Spleen (tissue), 11 donors: Measurements from ENCODE around the gene ATP4A. TPM values are rescaled to one million over a fixed set of nuclear protein-coding genes. Genes with fewer than 3 reads are reported as not detected.

Source experiments
- DNase-seq: peaks from one replicate; pipeline ENCODE4 v3.0.0-alpha.2; 2020
- H3K27ac ChIP-seq, 8 donors: fragments of 200-600 bp; sonication (generic) in 7 of 8; 1 replicate in 4 of 8; 2 replicates in 4 of 8; pipeline versions ENCODE4 v1.5.0 to v1.8.0; 2016 to 2021; ENCODE audit warnings: inconsistent platforms in 4 of 8, mild to moderate bottlenecking in 4 of 8, moderate library complexity in 1 of 8
- H3K27me3 ChIP-seq, 7 donors: fragments of 200-600 bp; sonication (generic) in 6 of 7; replicated peaks in 1 of 7; 1 replicate in 4 of 7; 2 replicates in 3 of 7; pipeline versions ENCODE4 v1.5.0 to v1.8.0; 2016 to 2021; ENCODE audit warnings: inconsistent platforms in 3 of 7, mild to moderate bottlenecking in 1 of 7
- H3K36me3 ChIP-seq, 6 donors: fragments of 200-600 bp; sonication (generic) in 5 of 6; 1 replicate in 4 of 6; 2 replicates in 2 of 6; pipeline versions ENCODE4 v1.5.0 to v1.8.0; 2016 to 2021; ENCODE audit warnings: inconsistent platforms in 2 of 6
- H3K4me1 ChIP-seq, 6 donors: fragments of 200-600 bp; sonication (generic) in 5 of 6; 1 replicate in 3 of 6; 2 replicates in 3 of 6; pipeline versions ENCODE4 v1.5.0 to v1.8.0; 2016 to 2021; ENCODE audit warnings: inconsistent platforms in 3 of 6
- H3K4me3 ChIP-seq, 8 donors: fragments of 200-600 bp; sonication (generic) in 7 of 8; 1 replicate in 4 of 8; 2 replicates in 4 of 8; pipeline versions ENCODE4 v1.5.0 to v1.8.0; 2016 to 2021; ENCODE audit warnings: inconsistent platforms in 4 of 8, mild to moderate bottlenecking in 4 of 8, moderate library complexity in 2 of 8
- H3K9me3 ChIP-seq, 8 donors: fragments of 200-600 bp; sonication (generic) in 7 of 8; 1 replicate in 4 of 8; 2 replicates in 4 of 8; pipeline versions ENCODE4 v1.5.0 to v1.8.0; 2016 to 2021; ENCODE audit warnings: inconsistent platforms in 4 of 8
- POLR2A ChIP-seq, 3 donors: fragments of 450-650 bp; IDR thresholded peaks; one replicate each; pipeline ENCODE4 v1.5.1; 2017; ENCODE audit warnings: antibody characterized with exemption in 3 of 3, mild to moderate bottlenecking in 1 of 3
- POLR2AphosphoS5 ChIP-seq, 3 donors: sonication (generic); formaldehyde crosslinking; IDR thresholded peaks; one replicate each; pipeline ENCODE4 v1.5.1; 2017; ENCODE audit warnings: antibody characterized with exemption in 3 of 3
- WGBS, 5 donors: extraction: QIAGEN DNeasy Blood & Tissue Kit in 3 of 5; methylation state at CpG; one replicate each; pipeline versions ENCODE4 v1.1.5 to v1.1.7; 2013 to 2018; 5-methylcytosine and 5-hydroxymethylcytosine counted together
- intact Hi-C: fragments of 100-400 bp; cut with DNase I; formaldehyde crosslinking; loops from one replicate; pipeline ENCODE4 v1.15.0; 2023; ENCODE audit warnings: low total_unique reads
- polyA plus RNA-seq, 3 donors: library from polyadenylated mRNA; stranded (reverse); fragments of 200-250 nt; gene quantifications; one replicate each; pipeline ENCODE4 v1.2.1, GENCODE V29; 2013
- total RNA-seq, 7 donors: library from RNA; depleted of rRNA in 3 of 7; stranded (reverse); fragments of >200 nt in 3 of 7; fragmentation: NEBNext Ultra II Directional in 4 of 7; extraction: Animal tissue kit (Norgen Biotek cat#: 25700) in 4 of 7; gene quantifications; one replicate each; pipeline versions ENCODE4 v1.1.0 to v1.2.1, GENCODE V29; 2016 to 2021
- TF ChIP-seq, protein P1 (sequence below), 11 experiments: fragments of 200-600 bp in 7 of 11; fragments of 450-650 bp in 4 of 11; sonication (generic) in 4 of 11; IDR thresholded peaks in 8 of 11; conservative IDR thresholded peaks in 3 of 11; 1 replicate in 7 of 11; 2 replicates in 4 of 11; pipeline versions ENCODE4 v1.4.0 to v1.8.0; 2016 to 2021; ENCODE audit warnings: antibody characterized with exemption in 11 of 11, inconsistent platforms in 4 of 11, mild to moderate bottlenecking in 1 of 11
- donor health status: healthy with polysubstance abuse.
- donor health status: DM: no; HTN: no; CAD: no; lungs with moderate emphysema.
- donor health status: DM: no; HTN: no; CAD: no.
- donor health status: Bipolar disorder and iron deficiency.
- donor health status: healthy.
- donor health status: DM: no; HTN: no; CAD: no.
- donor health status: DM: yes; HTN: yes; CAD: no.

Gene ATP4A
- total and polyA plus RNA-seq, 10 donors, result not detected

DNA sequence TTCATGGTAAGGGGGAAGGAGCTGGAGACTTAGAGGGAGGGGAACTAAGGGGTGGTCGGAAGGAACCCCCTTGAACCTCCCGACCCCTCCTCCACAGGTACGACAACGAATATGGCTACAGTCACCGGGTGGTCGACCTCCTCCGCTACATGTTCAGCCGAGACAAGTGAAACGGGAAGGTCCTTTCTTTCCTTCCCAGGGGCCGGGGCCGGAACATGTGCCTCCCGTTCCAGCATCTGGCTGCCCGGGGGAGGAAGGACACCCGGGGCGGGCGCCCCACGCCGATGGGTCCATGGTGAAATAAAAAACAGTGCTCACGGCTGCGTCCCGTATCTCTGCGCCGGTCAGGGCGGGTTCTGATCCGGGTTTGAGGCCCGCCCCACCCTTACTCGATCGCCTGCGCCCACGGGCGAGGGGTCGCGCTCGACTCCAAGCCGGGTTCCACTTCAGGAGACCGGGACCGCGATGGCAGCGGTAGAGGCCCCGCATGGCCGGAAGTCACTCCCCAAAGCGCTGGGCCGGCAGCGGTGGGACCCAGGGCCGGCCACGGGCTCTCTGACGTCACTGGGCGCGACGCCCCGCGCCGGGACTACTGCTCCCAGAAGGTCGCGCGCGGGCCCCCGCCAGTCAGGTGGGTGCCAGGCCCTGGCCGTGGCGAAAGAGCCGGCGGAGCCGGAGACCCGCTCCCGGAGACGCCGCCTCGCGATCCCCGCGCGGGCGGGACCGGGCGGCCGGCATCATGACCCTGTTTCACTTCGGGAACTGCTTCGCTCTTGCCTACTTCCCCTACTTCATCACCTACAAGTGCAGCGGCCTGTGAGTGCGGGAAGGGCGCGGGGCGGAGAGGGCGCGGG lies 18.2 kb downstream of the ATP4A start, which contains the start of gene TMEM147:
TSS of gene TMEM147 (plus strand) at position 626 of the 854 bp plus-strand sequence. CDS start at position 740, 114 bp downstream.
- Histone ChIP-seq H3K27me3 (no peaks in the 10 kb centered on the region), H3K36me3 (peaks cover 0 to 36% (median 0%) of the 10 kb centered on the region in 6 donors), H3K9me3 (no peaks in the 10 kb centered on the region), H3K27ac (peak within 1 kb of the TSS; percentile 71 to 91 (median 87)), H3K4me1 (peaks cover 17 to 52% (median 30%) of the 10 kb centered on the region in 6 donors), H3K4me3 (peak within 1 kb of the TSS; percentile 64 to 93 (median 76))
- WGBS, 5 donors, result 0 to 1% (median 1%) methylated on average over 50 to 85 of the region's 85 CpGs
- intact Hi-C loops, result no loop called here
- peak; percentile 97 for DNase-seq
- peak; percentile 87 to 91 (median 90) for TF ChIP-seq POLR2AphosphoS5 (IDR thresholded peaks at IDR 0.05)
- TF ChIP-seq, protein P1, sequence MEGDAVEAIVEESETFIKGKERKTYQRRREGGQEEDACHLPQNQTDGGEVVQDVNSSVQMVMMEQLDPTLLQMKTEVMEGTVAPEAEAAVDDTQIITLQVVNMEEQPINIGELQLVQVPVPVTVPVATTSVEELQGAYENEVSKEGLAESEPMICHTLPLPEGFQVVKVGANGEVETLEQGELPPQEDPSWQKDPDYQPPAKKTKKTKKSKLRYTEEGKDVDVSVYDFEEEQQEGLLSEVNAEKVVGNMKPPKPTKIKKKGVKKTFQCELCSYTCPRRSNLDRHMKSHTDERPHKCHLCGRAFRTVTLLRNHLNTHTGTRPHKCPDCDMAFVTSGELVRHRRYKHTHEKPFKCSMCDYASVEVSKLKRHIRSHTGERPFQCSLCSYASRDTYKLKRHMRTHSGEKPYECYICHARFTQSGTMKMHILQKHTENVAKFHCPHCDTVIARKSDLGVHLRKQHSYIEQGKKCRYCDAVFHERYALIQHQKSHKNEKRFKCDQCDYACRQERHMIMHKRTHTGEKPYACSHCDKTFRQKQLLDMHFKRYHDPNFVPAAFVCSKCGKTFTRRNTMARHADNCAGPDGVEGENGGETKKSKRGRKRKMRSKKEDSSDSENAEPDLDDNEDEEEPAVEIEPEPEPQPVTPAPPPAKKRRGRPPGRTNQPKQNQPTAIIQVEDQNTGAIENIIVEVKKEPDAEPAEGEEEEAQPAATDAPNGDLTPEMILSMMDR (IDR thresholded peaks at IDR 0.05 in 8 of 11, conservative IDR thresholded peaks at IDR 0.05 in 3 of 11), result peak in 2 of 11 experiments; percentile 10 to 31
- TF ChIP-seq POLR2A (IDR thresholded peaks at IDR 0.05), result peak in 1 of 3 donors; percentile 6

DNA sequence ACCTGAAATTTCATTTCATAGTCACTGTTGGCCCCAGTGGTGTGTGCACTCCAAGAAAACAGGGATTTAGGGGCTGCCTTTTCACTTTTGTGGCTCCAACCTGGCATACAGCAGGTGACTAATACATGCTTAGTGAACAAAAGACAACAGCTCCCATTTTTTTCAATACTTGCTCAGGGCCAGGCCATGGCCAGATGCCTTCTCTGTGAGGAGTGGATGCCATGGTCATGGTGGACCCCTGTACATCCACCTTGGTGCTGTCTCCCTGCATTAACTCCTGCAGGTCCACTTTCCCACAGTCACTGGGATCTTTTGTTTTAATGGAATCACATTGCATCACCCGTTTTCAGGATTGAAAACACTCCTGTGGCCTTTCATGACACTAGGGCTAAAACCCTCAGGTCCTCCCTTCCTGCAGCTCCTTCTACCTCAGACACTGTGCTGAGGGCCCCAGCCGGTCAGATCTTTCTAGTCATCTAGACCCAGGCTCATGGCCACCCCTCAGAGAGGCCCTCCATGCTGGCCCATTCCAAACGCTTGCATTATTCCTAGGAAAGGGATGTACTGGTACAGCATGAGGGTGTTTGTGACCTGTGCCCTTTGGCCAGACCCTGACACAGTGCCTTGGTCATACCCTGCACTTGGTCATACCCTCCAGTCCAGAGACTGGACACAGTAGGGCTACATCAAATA lies 19.2 kb downstream of the ATP4A start:
- no peak for DNase-seq
- no peaks in the 10 kb centered on the region for H3K27me3 ChIP-seq
- H3K4me1 ChIP-seq, result peaks cover 17 to 50% (median 30%) of the 10 kb centered on the region in 6 donors
- peak overlapping the region; percentile 64 to 93 (median 76) for H3K4me3 ChIP-seq
- WGBS, 5 donors, result 80 to 89% (median 87%) methylated on average over 3 of the region's 3 CpGs
- H3K9me3 ChIP-seq, result no peaks in the 10 kb centered on the region
- peak overlapping the region in 6 of 8 donors; percentile 71 to 91 (median 88) for H3K27ac ChIP-seq
- TF ChIP-seq, protein P1 (IDR thresholded peaks at IDR 0.05 in 8 of 11, conservative IDR thresholded peaks at IDR 0.05 in 3 of 11), result no peak
- TF ChIP-seq POLR2A (IDR thresholded peaks at IDR 0.05), result no peak
- TF ChIP-seq POLR2AphosphoS5 (IDR thresholded peaks at IDR 0.05), result no peak
- peaks cover 0 to 30% (median 0%) of the 10 kb centered on the region in 6 donors for H3K36me3 ChIP-seq
- intact Hi-C loops, result no loop called here

DNA sequence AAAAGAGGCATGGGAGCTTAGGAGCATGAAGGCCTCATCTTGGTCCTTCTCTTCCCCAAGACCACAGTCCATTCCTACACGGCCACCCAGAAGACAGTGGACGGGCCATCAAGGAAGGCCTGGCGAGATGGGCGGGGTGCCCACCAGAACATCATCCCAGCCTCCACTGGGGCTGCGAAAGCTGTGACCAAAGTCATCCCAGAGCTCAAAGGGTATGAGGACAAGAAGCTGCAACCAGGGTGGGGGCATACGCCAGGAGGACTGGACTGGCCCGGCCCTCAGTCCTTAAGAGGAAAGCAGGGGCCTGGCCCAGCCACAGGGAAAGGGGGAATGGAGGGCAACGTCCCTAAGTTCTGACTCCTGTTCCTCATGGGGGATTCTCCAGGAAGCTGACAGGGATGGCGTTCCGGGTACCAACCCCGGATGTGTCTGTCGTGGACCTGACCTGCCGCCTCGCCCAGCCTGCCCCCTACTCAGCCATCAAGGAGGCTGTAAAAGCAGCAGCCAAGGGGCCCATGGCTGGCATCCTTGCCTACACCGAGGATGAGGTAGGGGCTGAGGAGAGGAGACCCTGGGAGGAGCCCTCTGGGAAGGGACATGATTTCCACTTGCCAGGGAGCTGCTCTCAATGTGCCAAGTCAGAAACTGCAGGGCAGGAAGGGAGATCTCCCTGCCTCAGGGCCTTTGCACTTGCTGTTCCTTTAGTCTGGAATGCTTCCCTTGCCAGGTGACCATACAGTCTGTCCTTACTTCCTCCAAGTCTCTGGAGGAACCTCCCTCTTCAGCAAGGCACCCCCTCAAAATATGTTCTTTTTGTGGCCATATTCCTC lies 20.0 kb downstream of the ATP4A start:
- Histone ChIP-seq H3K27ac (no peak overlapping the region), H3K36me3 (peaks cover 0 to 28% (median 0%) of the 10 kb centered on the region in 6 donors), H3K9me3 (no peaks in the 10 kb centered on the region), H3K27me3 (no peaks in the 10 kb centered on the region), H3K4me3 (no peak overlapping the region), H3K4me1 (peaks cover 17 to 42% (median 30%) of the 10 kb centered on the region in 6 donors)
- no peak for TF ChIP-seq POLR2AphosphoS5 (IDR thresholded peaks at IDR 0.05)
- TF ChIP-seq, protein P1 (IDR thresholded peaks at IDR 0.05 in 8 of 11, conservative IDR thresholded peaks at IDR 0.05 in 3 of 11), result no peak
- no peak for TF ChIP-seq POLR2A (IDR thresholded peaks at IDR 0.05)
- WGBS, 5 donors, result 94 to 99% (median 97%) methylated on average over 10 to 15 of the region's 15 CpGs
- DNase-seq, result no peak
- intact Hi-C loops, result no loop called here
